ENCODE measurements around the gene PRICKLE2. TPM values are rescaled to one million over a fixed set of nuclear protein-coding genes. Genes with fewer than 3 reads are reported as not detected.

PRICKLE2 gene
- total RNA-seq, 1 experiment from 2014 or later: 3.2 TPM

DNA sequence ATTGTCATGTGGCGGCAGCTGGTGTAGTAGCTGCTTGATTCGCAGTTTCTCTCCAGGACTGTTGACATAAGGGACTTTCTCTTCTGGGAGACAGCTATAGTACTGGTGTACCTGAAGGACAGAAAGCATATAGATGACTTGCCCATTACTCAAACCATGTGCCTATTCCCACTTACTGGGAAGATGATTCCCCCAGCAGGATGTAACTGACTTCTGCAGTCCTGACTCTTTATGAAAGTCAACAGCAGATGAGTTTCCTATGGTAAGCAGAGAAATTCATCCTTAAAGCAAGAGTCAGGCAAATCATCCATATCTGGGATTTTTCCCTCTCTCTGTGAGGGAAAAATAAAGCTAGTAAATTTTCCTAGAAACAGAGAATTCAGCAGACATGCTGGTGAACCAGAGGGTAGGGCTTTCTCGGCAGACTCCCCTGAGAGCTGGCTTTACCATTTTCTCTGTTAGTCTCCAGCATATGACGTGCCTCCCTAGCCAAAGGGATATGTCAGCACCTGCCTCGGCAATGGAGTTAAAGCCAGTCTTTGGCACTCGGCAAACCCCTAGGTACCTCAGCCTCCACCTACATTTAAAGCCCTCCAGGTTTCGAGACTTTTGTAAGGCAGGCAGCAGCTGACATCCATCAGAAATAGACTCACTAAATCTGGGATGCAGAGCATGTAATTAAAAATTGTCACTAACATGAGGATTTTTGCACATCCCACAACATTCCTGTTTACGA, 62.1 kb downstream of the PRICKLE2 start:
- H3K27me3 Mint-ChIP-seq (ENCODE audit: low read depth): no peaks in the 10 kb centered on the region
- peak overlapping the region in 1 of 3 experiments; percentile 57; a peak in 2 of 7 replicates for H3K27ac Mint-ChIP-seq
- no peak overlapping the region for H3K23ac ChIP-seq (ENCODE audit: insufficient read length, low read depth, low read length)

More for the DNA sequence above, 62.1 kb downstream of the PRICKLE2 start:
- WGBS (ENCODE audit: extremely low coverage, insufficient read length, low lambda C conversion rate): no CpG with 5 or more reads among the region's 8 CpGs
- no peaks in the 10 kb centered on the region for H3K23me2 ChIP-seq (ENCODE audit: insufficient read length, low read depth, low read length, poor library complexity, severe bottlenecking)
- no peak overlapping the region for H2AFZ ChIP-seq (ENCODE audit: low read length)
- Mint-ChIP-seq H3K4me1 (peaks cover 55 to 69% of the 10 kb centered on the region in 2 experiments), H3K9me3 (no peaks in the 10 kb centered on the region; a peak in 1 of 5 replicates), H3K36me3 (ENCODE audit: insufficient read depth in 1 of 3, low read depth in 3 of 3) (peaks cover 4 to 14% (median 7%) of the 10 kb centered on the region in 3 experiments; a peak in 6 of 7 replicates), H3K4me3 (no peak overlapping the region)
- H3K79me1 ChIP-seq (ENCODE audit: insufficient read depth, low read depth, low read length, poor library complexity, severe bottlenecking): no peaks in the 10 kb centered on the region
- H2AK5ac ChIP-seq (ENCODE audit: insufficient read length, low read length): no peak overlapping the region
- H3K56ac ChIP-seq (ENCODE audit: insufficient read length, low read depth, low read length): no peak overlapping the region
- no peak overlapping the region for H3K9ac ChIP-seq (ENCODE audit: extremely low read depth, insufficient read length, low read length)
- H3K4me2 ChIP-seq (ENCODE audit: insufficient read depth, insufficient read length, low read length): no peak overlapping the region
- no peaks in the 10 kb centered on the region for H3K27me3 ChIP-seq (ENCODE audit: insufficient read depth, low read length)
- H2BK12ac ChIP-seq (ENCODE audit: insufficient read length, low read depth, low read length): no peak overlapping the region
- no peak overlapping the region for H3K18ac ChIP-seq (ENCODE audit: insufficient read length, low read depth, low read length)
- H3T11ph ChIP-seq (ENCODE audit: low read length): no peak overlapping the region
- no peak overlapping the region for H4K91ac ChIP-seq (ENCODE audit: insufficient read length, low read depth, low read length)
- no peaks in the 10 kb centered on the region for H3K79me2 ChIP-seq (ENCODE audit: insufficient read depth, low read length)
- H3K4me1 ChIP-seq (ENCODE audit: insufficient read depth, low read length): peaks cover 5% of the 10 kb centered on the region
- H4K20me1 ChIP-seq (ENCODE audit: control insufficient read depth, insufficient read depth, insufficient read length): no peaks in the 10 kb centered on the region
- no peak overlapping the region for H3K4ac ChIP-seq (ENCODE audit: low read depth, low read length)
- no peak overlapping the region for H4K8ac ChIP-seq (replicated peaks; ENCODE audit: insufficient read length, low read depth, low read length)
- TF ChIP-seq, protein P1, sequence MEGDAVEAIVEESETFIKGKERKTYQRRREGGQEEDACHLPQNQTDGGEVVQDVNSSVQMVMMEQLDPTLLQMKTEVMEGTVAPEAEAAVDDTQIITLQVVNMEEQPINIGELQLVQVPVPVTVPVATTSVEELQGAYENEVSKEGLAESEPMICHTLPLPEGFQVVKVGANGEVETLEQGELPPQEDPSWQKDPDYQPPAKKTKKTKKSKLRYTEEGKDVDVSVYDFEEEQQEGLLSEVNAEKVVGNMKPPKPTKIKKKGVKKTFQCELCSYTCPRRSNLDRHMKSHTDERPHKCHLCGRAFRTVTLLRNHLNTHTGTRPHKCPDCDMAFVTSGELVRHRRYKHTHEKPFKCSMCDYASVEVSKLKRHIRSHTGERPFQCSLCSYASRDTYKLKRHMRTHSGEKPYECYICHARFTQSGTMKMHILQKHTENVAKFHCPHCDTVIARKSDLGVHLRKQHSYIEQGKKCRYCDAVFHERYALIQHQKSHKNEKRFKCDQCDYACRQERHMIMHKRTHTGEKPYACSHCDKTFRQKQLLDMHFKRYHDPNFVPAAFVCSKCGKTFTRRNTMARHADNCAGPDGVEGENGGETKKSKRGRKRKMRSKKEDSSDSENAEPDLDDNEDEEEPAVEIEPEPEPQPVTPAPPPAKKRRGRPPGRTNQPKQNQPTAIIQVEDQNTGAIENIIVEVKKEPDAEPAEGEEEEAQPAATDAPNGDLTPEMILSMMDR (conservative IDR thresholded peaks at IDR 0.05): no peak
- H4K5ac ChIP-seq (ENCODE audit: insufficient read length, low read depth, low read length): no peak overlapping the region
- H2BK20ac ChIP-seq (ENCODE audit: low read depth, low read length, poor library complexity, severe bottlenecking): no peak overlapping the region
- H2BK120ac ChIP-seq (ENCODE audit: low read depth, low read length, poor library complexity, severe bottlenecking): no peak overlapping the region
- H2BK15ac ChIP-seq (ENCODE audit: low read depth, low read length): no peak overlapping the region
- no peak for DNase-seq
- H3K27ac ChIP-seq (ENCODE audit: insufficient read length, low read depth, low read length): no peak overlapping the region
- no peak overlapping the region for H3K14ac ChIP-seq (ENCODE audit: insufficient read depth, low read length)
- H3K9me3 ChIP-seq (ENCODE audit: control insufficient read depth, low read depth, low read length): no peaks in the 10 kb centered on the region
- H2BK5ac ChIP-seq (ENCODE audit: insufficient read length, low read length): no peak overlapping the region
